HG03378 (cell line): ENCODE results near the gene GGCT.
"Not testable (repeated sequence)": the region's sequence is repeated elsewhere in the genome, so short reads cannot be mapped to it uniquely, and the experiment has no call there.

Source experiments
- ATAC-seq: cut with Tn5 transposase; IDR thresholded peaks from one replicate; pipeline ENCODE4 v1.9.1; 2021; ENCODE audit warnings: mild to moderate bottlenecking, moderate library complexity; ENCODE audit not compliant: unreplicated experiment

Gene GGCT

GRCh38 chr7:30504301-30505173 is at the start of gene GGCT:
Gene GGCT (minus strand): TSS chr7:30504829. CDS start chr7:30504709, 120 bp downstream.
- ATAC-seq: peak; percentile 98

GRCh38 chr7:30553546-30553945 is 48.9 kb upstream of the GGCT start:
- no peak for ATAC-seq

- no peak for ATAC-seq
Observed at GRCh38 chr7:30553141-30553540, 48.5 kb upstream of the GGCT start.

GRCh38 chr7:30552330-30552729 is 47.7 kb upstream of the GGCT start:
- ATAC-seq: no peak

- ATAC-seq: no peak
Observed at GRCh38 chr7:30549931-30550493, 45.4 kb upstream of the GGCT start.

- ATAC-seq: peak; percentile 52
Observed at GRCh38 chr7:30548845-30549244, 44.2 kb upstream of the GGCT start.

- no peak for ATAC-seq
Observed at GRCh38 chr7:30546596-30546995, 42.0 kb upstream of the GGCT start.

- no peak for ATAC-seq
Observed at GRCh38 chr7:30545791-30546555, 41.3 kb upstream of the GGCT start.

- ATAC-seq: no peak
Observed at GRCh38 chr7:30543813-30544525, 39.3 kb upstream of the GGCT start.

GRCh38 chr7:30543115-30543514 is 38.5 kb upstream of the GGCT start:
- ATAC-seq: not testable (repeated sequence)

- no peak for ATAC-seq
Observed at GRCh38 chr7:30533886-30534285, 29.3 kb upstream of the GGCT start.

- ATAC-seq: no peak
Observed at GRCh38 chr7:30531286-30531685, 26.7 kb upstream of the GGCT start.

- no peak for ATAC-seq
Observed at GRCh38 chr7:30530373-30530772, 25.7 kb upstream of the GGCT start.

- ATAC-seq: no peak
Observed at GRCh38 chr7:30528779-30529178, 24.1 kb upstream of the GGCT start.

- ATAC-seq: not testable (repeated sequence)
Observed at GRCh38 chr7:30527297-30527696, 22.7 kb upstream of the GGCT start.

- ATAC-seq: no peak
Observed at GRCh38 chr7:30526163-30526562, 21.5 kb upstream of the GGCT start.

GRCh38 chr7:30525429-30525828 is 20.8 kb upstream of the GGCT start:
- no peak for ATAC-seq

- no peak for ATAC-seq
Observed at GRCh38 chr7:30524545-30524944, 19.9 kb upstream of the GGCT start.

- no peak for ATAC-seq
Observed at GRCh38 chr7:30523466-30523865, 18.8 kb upstream of the GGCT start.

- ATAC-seq: no peak
Observed at GRCh38 chr7:30522159-30522558, 17.5 kb upstream of the GGCT start.

- ATAC-seq: no peak
Observed at GRCh38 chr7:30521532-30521931, 16.9 kb upstream of the GGCT start.
